Neural progenitor cell (in vitro differentiated cells): ENCODE data around the gene LTBP1.

Experiments used
- CTCF ChIP-seq: fragments of 200-600 bp; sonication (generic); IDR thresholded peaks from 2 replicates; pipeline ENCODE4 v1.5.1; 2017; ENCODE audit warnings: antibody characterized with exemption, mild to moderate bottlenecking
- EZH2 ChIP-seq: fragments of 200-600 bp; sonication (generic); IDR thresholded peaks from 2 replicates; pipeline ENCODE4 v1.6.1; 2017; ENCODE audit warnings: antibody characterized with exemption, mild to moderate bottlenecking, moderate library complexity
- EZH2phosphoT487 ChIP-seq: fragments of 200-600 bp; sonication (generic); IDR thresholded peaks from 2 replicates; pipeline ENCODE4 v1.6.1; 2017; ENCODE audit warnings: antibody characterized with exemption

- no peak for TF ChIP-seq CTCF
- TF ChIP-seq EZH2phosphoT487 = no peak
- TF ChIP-seq EZH2 = no peak
Measured at GRCh38 chr2:32930436-32930835, 16.3 kb upstream of the LTBP1 start.
